Measurements from ENCODE around the gene PML. TPM values are rescaled to one million over a fixed set of nuclear protein-coding genes. Genes with fewer than 3 reads are reported as not detected.
"Not testable (repeated sequence)": the region's sequence is repeated elsewhere in the genome, so short reads cannot be mapped to it uniquely, and the experiment has no call there.

Gene PML
- total RNA-seq, 1 experiment from 2014 or later, result 9.8 TPM

DNA sequence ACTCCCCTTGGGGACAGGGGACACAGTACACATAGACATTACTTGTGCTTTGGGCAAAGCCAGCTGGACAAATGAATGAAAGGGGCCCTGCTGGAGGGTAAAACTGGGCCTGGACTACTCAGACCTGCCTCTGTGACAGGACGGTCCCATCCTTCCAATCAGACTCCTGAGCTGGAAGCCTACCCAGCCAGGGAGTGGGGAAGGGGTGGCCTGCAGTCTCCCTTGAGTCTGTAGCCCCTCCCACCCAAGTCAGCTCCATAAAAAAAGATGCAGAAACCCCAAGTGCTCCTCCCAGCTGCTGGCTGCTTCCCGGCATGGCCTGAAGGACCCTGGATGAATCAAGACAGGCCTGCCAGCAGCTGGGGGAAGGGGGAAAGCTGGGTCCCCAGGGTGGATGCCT, 100.1 kb downstream of the PML start:
- DNase-seq; H3K4me1 ChIP-seq; H3K36me3 ChIP-seq; H3K27me3 ChIP-seq; H3K4me3 ChIP-seq; H3K9me3 ChIP-seq (replicated peaks); H3K27ac ChIP-seq: not testable (repeated sequence)

DNA sequence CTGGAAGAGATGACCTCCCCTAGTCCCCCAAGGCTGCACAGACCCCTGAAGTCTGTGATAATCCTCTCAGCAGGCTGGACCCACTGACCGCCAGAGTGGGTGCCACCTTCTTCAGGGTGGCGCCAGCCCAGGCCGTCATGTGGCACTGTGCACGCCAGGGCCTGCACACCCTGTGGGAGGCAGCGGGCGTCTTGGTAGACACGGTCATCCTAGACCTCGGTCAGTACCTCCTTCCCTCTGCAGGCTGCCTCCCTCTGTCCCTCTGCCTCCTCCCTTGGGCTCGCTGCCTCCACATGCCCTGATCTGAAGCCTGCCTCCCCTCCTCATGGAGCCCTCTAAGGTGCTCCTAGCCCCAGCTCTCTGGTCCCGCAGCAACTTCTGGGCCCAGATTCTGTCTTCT, 101.1 kb downstream of the PML start:
- H3K27ac ChIP-seq; H3K36me3 ChIP-seq; DNase-seq; H3K9me3 ChIP-seq (replicated peaks); H3K4me1 ChIP-seq; H3K4me3 ChIP-seq; H3K27me3 ChIP-seq: not testable (repeated sequence)

DNA sequence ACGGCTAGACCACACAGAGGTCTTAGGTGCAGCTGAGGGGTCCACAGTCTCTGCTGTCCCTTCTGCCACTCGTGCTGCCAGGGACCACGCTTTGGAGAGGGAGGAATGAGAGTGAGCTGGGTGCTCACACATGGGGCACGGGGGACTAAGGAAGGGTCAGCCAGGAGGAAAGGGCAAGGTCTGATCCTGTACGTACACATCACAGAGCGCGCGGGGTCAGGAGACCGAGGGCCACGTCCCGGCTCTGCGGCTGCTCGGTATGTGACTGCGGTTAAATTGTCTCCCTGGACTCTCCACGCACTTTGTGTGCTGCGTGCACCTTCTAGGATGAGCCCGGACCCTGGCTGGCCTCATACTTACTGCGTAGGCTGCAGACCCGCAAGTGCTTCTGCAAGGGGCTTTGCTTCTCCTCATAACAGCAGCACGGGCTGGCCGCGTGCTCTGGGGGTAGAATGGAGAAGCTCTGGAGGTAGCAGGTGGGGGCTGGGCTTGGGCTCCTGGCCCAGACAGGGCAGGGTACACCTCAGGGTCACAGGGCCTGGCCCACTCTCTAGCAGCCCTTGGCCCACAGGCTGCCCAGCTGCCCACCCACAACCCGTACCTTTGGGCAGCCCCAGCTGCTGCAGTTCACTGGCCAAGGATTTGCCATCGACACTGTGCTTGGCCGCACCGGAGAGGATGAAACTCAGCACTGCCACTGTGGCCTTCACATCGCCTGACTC, 102.4 kb downstream of the PML start:
- H3K27me3 ChIP-seq; H3K36me3 ChIP-seq; DNase-seq; H3K4me3 ChIP-seq; H3K4me1 ChIP-seq; H3K9me3 ChIP-seq (replicated peaks); H3K27ac ChIP-seq: not testable (repeated sequence)

Other genes with a start within 250 kb of the PML start
- 0.05 TPM in 1 of 2 replicates, not detected in the other for gene INSYN1, start 241.4 kb upstream of the PML start, total RNA-seq (2014; rRNA removed; shearing (Covaris generic))
- gene TBC1D21, start 121.2 kb upstream of the PML start, total RNA-seq (2014; rRNA removed; shearing (Covaris generic)), result not detected in 2 replicates
- gene LOXL1, start 68.3 kb upstream of the PML start, total RNA-seq (2014; rRNA removed; shearing (Covaris generic)), result 31.3 and 33.3 TPM in 2 replicates
- 3.0 and 5.1 TPM in 2 replicates for gene STOML1, start 2.4 kb upstream of the PML start, total RNA-seq (2014; rRNA removed; shearing (Covaris generic))
- not detected in 2 replicates for gene GOLGA6A, start 87.8 kb downstream of the PML start, total RNA-seq (2014; rRNA removed; shearing (Covaris generic))
- gene ISLR2, start 135.9 kb downstream of the PML start, total RNA-seq (2014; rRNA removed; shearing (Covaris generic)), result 0.30 TPM in 1 of 2 replicates, not detected in the other
- gene ISLR, start 179.0 kb downstream of the PML start, total RNA-seq (2014; rRNA removed; shearing (Covaris generic)), result 19.8 and 27.7 TPM in 2 replicates
- 67.8 and 94.4 TPM in 2 replicates for gene STRA6, start 208.1 kb downstream of the PML start, total RNA-seq (2014; rRNA removed; shearing (Covaris generic))
- 0.38 and 1.2 TPM in 2 replicates for gene CCDC33, start 241.6 kb downstream of the PML start, total RNA-seq (2014; rRNA removed; shearing (Covaris generic))

All from SJCRH30 (cell line).